Effector memory CD8-positive, alpha-beta T cell (primary cell): ENCODE measurements around the gene SLC35G6.
"Not testable (repeated sequence)": the region's sequence is repeated elsewhere in the genome, so short reads cannot be mapped to it uniquely, and the experiment has no call there.

Experiments used
- ATAC-seq: fragments of 150-1000 bp; cut with Tn5 transposase; replicated peaks from 2 replicates; pipeline ENCODE4 v1.10.0; 2021; ENCODE audit warnings: mild to moderate bottlenecking, moderate library complexity
- DNase-seq, 3 experiments: peaks; one replicate each; pipeline ENCODE4 v3.0.0; 2021
- H3K27ac Mint-ChIP-seq, 2 donors: one replicate each; pipeline ENCODE4 v1.8.0; 2022; ENCODE audit warnings: mild to moderate bottlenecking in 2 of 2, mixed read lengths in 2 of 2, moderate library complexity in 2 of 2
- H3K27me3 Mint-ChIP-seq, 2 donors: one replicate each; pipeline ENCODE4 v1.8.0; 2022; ENCODE audit warnings: mixed read lengths in 2 of 2
- H3K36me3 Mint-ChIP-seq: one replicate; pipeline ENCODE4 v1.8.0; 2022; ENCODE audit warnings: mild to moderate bottlenecking, moderate library complexity, mixed read lengths; ENCODE audit not compliant: insufficient read depth
- H3K4me1 Mint-ChIP-seq, 2 donors: one replicate each; pipeline ENCODE4 v1.8.0; 2022; ENCODE audit warnings: low read depth in 2 of 2, mixed read lengths in 2 of 2
- H3K4me3 Mint-ChIP-seq, 2 donors: one replicate each; pipeline ENCODE4 v1.8.0; 2022; ENCODE audit warnings: mild to moderate bottlenecking in 2 of 2, mixed read lengths in 2 of 2, moderate library complexity in 2 of 2
- H3K9me3 Mint-ChIP-seq, 2 donors: one replicate each; pipeline ENCODE4 v1.8.0; 2022; ENCODE audit warnings: mixed read lengths in 2 of 2

The SLC35G6 gene

DNA sequence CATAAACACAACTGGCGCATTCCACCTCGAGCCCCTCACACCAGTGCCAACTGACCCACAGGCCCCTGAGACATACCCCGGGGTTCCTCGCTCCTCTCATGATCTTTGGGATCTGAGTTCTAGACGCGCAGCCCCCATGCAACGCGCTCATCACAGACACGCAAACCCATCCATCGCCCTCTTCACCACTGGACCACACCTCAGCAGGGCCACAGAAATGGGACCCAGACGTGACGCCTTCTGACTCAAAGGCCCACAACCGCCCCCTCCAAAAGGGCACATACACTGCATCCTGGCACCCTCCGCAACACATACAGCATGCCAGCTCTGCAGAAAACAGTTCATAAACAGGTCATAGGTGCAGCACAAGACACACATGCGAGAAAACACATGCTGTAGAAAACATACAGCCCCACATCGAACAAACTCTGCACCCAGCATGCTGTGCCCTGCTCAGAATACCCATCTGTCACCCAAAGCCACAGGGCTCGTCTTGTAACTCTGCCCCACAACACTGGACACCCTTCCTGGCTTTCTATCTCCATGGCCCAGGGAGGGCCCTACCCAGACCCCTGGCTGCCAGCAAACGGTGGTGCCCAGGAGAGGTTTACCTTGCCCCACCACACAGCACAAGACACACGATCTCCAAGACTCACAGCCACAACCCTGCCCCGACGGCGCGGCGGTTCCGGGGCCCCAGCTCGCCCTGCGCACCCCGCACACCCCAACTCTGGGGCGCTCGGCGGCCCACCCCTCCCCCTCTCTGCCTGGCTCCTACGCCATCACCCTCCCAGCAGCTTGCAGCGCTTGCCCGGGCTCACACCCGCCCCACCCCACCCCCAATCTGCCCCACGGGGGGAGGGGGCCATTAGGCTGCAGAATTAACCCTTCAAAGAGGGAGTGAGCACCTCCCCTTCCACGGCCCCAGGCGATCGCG lies 2.7 kb upstream of the SLC35G6 start:
- Mint-ChIP-seq H3K4me3 (peak overlapping the region; percentile 88 to 91), H3K4me1 (peaks cover 58 to 59% of the 10 kb centered on the region in 2 donors), H3K36me3 (peaks cover 45% of the 10 kb centered on the region), H3K9me3 (no peaks in the 10 kb centered on the region), H3K27ac (peak overlapping the region; percentile 91 to 94), H3K27me3 (no peaks in the 10 kb centered on the region)
- ATAC-seq, result peak; percentile 58
- peak; percentile 73 to 77 (median 75) for DNase-seq

DNA sequence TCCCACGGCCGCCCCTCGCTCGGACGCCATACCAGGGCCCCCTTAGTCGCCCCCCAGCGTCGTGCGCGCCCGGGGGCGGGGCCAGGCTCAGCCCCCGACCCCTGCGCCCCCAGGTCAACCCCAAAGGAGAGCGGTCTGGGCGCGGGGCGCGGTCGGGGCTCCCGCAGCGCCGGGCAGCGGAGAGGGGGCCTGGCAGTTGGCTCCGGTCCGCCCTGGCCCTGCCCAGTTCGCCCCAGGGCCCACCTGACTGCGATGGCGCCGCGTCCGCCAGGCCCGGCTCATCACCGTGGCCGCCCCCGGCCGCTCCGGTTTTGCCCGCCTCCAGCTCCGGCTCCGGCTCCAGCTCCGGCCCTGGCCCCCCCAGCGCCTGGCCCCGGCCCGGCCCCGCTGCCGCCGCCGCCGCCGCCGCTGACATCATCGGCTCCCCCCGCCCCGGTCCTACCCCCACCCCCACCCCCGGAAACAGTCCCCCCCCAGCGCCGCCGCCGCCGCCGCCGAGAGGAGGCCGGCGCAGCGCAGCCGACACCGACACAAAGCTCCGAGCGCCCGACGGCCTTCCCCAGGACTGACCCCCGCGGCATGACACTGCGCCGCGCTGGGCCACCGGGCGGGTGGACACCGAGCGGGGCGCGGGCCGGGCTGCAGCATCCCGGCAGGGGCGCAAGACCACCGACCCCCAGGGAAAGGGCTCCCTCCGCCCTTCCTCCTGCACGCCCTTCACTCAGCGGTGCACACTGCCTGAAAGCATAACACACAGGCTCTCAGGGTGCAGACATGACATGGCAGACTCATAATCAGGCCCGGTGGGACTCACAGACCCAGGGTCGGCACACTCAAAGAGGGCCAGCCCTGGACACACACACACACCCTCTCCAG lies 1.8 kb upstream of the SLC35G6 start, which contains the start of gene ZBTB4:
Gene ZBTB4, minus strand, starts transcription at position 419 of the 876 bp plus-strand sequence. CDS start 12,830 bp downstream, outside the sequence.
- H3K27me3 Mint-ChIP-seq, result no peaks in the 10 kb centered on the region
- H3K27ac Mint-ChIP-seq, result peak within 1 kb of the TSS; percentile 91 to 94
- peaks cover 54% of the 10 kb centered on the region for H3K36me3 Mint-ChIP-seq
- DNase-seq (peak; percentile 60 to 67 (median 64)), ATAC-seq (peak; percentile 11)
- H3K4me3 Mint-ChIP-seq, result peak within 1 kb of the TSS; percentile 88 to 91
- H3K4me1 Mint-ChIP-seq, result peaks cover 59 to 61% of the 10 kb centered on the region in 2 donors
- H3K9me3 Mint-ChIP-seq, result no peaks in the 10 kb centered on the region

DNA sequence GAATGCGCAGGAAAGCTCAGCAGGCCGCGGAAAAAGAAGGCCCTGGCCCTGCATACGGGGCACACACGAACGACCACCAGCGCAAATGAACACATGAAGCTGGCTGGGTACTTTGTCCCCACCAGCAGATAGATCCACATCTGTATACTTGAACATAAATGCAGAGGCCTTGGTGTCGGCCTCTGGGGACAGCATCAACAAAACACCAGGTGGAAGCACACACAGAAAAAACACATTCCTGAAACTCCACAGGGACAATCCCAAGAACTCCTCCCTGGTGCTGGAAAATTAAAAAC lies 1.2 kb upstream of the SLC35G6 start:
- H3K4me3 Mint-ChIP-seq, result peak overlapping the region; percentile 88 to 91
- H3K27me3 Mint-ChIP-seq, result no peaks in the 10 kb centered on the region
- H3K36me3 Mint-ChIP-seq, result peaks cover 54% of the 10 kb centered on the region
- ATAC-seq, result no peak
- no peaks in the 10 kb centered on the region for H3K9me3 Mint-ChIP-seq
- DNase-seq, result no peak
- peak overlapping the region; percentile 84 to 94 for H3K27ac Mint-ChIP-seq
- H3K4me1 Mint-ChIP-seq, result peaks cover 63 to 66% of the 10 kb centered on the region in 2 donors

DNA sequence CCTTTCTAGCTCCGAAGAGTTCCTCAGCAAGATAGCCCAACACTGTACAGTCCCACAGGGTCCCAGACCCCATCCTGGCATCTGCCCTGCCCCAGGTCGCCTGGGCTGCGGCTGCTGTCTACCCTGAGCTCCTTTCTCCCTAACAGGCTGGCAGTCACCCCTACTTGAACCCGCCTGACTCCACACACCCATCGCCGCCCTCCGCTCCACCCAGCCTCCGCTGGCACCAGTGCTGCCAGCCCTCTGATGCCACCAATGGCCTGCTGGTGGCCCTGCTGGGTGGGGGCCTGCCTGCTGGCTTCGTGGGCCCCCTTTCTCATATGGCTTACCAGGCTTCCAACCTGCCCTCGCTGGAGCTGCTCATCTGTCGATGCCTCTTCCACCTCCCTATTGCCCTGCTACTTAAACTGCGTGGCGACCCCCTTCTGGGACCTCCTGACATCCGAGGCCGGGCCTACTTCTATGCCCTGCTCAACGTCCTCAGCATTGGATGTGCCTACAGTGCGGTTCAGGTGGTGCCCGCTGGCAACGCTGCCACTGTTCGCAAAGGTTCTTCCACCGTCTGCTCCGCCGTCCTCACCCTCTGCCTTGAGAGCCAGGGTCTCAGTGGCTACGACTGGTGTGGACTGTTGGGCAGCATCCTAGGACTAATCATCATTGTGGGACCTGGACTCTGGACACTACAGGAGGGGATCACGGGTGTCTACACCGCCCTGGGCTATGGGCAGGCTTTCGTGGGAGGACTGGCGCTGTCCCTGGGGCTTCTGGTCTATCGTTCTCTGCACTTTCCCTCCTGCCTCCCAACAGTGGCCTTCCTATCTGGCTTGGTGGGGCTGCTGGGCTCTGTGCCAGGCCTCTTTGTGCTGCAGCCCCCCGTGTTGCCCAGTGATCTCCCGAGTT lies 846 bp downstream of the SLC35G6 start:
- peaks cover 62 to 65% of the 10 kb centered on the region in 2 donors for H3K4me1 Mint-ChIP-seq
- not testable (repeated sequence) for H3K27me3 Mint-ChIP-seq

DNA sequence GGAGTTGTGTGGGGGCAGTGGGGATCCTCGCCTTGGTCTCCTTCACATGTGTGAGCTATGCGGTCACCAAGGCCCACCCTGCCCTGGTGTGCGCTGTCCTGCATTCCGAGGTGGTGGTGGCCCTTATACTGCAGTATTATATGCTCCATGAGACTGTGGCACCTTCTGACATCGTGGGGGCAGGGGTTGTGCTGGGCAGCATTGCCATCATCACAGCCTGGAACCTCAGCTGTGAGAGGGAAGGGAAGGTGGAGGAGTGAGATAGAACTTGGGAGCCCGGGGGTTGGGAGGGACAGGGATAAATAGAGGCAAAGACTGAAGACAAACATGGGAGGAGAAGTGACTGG lies 1.5 kb downstream of the SLC35G6 start:
- ATAC-seq, H3K9me3 Mint-ChIP-seq, H3K27me3 Mint-ChIP-seq, DNase-seq: not testable (repeated sequence)
- H3K27ac Mint-ChIP-seq, result peak overlapping the region; percentile 100
- peaks cover 70% of the 10 kb centered on the region for H3K36me3 Mint-ChIP-seq
- peak overlapping the region; percentile 99 for H3K4me3 Mint-ChIP-seq
- H3K4me1 Mint-ChIP-seq, result peaks cover 62 to 65% of the 10 kb centered on the region in 2 donors

More for the DNA sequence above, 846 bp downstream of the SLC35G6 start:
- H3K27ac Mint-ChIP-seq, result peak overlapping the region; percentile 100
- ATAC-seq, DNase-seq, H3K9me3 Mint-ChIP-seq: not testable (repeated sequence)
- peak overlapping the region; percentile 99 for H3K4me3 Mint-ChIP-seq
- peaks cover 65% of the 10 kb centered on the region for H3K36me3 Mint-ChIP-seq

DNA sequence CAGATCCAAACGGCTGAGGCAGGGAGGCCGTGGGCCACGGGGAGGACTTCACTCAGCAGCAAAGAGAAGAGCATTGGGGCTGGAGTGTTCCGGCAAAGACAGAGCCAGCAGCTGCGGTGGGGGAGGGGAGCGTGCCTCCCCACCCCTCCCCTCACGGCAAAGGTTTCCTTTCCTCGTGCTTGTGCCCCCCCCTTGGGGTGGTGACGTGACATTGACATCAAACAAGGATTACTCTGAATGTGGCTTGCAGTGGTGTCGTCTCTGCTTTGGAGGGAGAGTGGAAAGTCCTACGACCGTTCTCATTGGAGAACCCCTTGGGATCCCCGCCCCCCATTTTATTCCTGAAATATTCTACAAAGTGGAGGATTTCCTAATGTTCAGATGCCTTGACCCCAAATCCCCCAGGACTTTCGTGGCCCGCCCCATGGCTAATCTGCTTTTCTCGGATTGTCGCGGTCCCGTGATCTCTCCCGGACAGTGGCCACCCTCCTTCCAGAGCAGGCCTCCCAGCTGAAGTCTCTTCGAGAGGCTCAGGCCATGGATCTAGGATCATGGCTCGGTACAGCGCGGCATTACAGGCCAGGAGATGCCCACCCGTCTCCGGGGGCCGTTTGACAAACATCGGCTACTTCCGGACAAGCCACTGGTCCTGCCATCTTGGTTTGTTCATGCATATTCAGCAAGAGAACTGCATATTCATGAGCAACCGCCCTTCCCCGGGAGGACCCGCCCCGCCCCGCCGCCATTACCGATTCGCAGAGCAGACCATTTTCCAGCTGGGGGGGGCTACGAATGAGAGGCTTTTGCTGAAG lies 2.2 kb downstream of the SLC35G6 start:
- DNase-seq, result peak; percentile 90 to 94 (median 93)

DNA sequence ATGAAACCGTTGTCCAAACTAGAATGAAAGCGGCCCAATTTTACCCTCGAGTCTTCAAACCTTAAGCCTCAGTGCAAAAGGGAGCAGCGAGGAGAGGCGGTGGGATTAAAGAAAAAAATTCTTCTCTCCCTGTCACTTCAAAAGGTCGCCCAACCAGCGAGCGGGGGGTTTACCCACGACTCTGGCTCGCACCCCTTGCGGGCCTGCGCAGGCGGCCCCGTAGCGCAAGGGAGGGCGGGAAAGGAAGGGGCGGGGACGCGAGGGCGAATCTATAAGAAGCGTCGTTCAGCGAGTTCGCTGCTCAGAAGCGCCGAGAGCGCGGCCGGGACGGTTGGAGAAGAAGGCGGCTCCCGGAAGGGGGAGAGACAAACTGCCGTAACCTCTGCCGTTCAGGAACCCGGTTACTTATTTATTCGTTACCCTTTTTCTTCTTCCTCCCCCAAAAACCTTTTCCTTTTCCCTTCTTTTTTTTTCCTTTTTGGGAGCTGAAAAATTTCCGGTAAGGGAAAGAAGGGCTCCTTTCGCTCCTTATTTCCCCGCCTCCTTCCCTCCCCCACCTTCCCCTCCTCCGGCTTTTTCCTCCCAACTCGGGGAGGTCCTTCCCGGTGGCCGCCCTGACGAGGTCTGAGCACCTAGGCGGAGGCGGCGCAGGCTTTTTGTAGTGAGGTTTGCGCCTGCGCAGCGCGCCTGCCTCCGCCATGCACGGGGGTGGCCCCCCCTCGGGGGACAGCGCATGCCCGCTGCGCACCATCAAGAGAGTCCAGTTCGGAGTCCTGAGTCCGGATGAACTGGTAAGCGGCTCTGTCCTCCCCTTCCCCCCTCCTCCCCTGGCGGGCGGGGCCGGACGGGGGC lies 3.0 kb downstream of the SLC35G6 start, which contains the start of gene POLR2A:
Gene POLR2A, plus strand, starts transcription at position 300 of the 852 bp plus-strand sequence.
- H3K9me3 Mint-ChIP-seq, result no peaks in the 10 kb centered on the region
- peaks cover 61 to 63% of the 10 kb centered on the region in 2 donors for H3K4me1 Mint-ChIP-seq
- H3K27me3 Mint-ChIP-seq, result no peaks in the 10 kb centered on the region
- H3K36me3 Mint-ChIP-seq, result peaks cover 68% of the 10 kb centered on the region
- ATAC-seq (peak; percentile 66), DNase-seq (peak; percentile 98 to 99 (median 99))
- peak within 1 kb of the TSS; percentile 100 for H3K27ac Mint-ChIP-seq
- H3K4me3 Mint-ChIP-seq, result peak within 1 kb of the TSS; percentile 99

More for the DNA sequence above, 2.2 kb downstream of the SLC35G6 start:
- Mint-ChIP-seq H3K4me1 (peaks cover 58 to 60% of the 10 kb centered on the region in 2 donors), H3K27me3 (no peaks in the 10 kb centered on the region), H3K4me3 (peak overlapping the region; percentile 99), H3K27ac (peak overlapping the region; percentile 100), H3K36me3 (peaks cover 71% of the 10 kb centered on the region), H3K9me3 (no peaks in the 10 kb centered on the region)
- peak; percentile 60 for ATAC-seq

DNA sequence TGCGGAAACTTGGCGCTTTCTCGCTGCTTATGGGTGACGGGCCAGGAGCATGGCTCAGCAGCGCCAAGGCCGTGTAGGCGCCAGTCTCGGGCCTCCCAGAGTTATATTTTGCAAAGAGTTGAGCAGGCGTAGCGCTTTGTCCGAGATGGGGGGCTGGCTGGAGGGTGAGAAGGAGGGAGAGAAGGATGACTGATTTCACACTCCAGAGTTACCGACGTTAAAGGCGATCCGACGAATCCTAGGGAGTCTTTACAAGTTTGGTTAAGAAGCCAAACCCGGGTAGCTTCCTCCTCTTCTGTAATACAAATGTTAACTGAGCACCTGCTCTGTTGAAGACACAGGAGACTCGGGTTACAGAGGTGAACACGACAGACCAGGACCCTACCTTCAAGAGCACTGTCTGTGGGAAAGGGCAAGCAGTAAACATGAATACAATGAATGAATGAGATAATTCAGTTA lies 3.7 kb downstream of the SLC35G6 start:
- H3K4me3 Mint-ChIP-seq, result peak overlapping the region; percentile 99
- H3K9me3 Mint-ChIP-seq, result no peaks in the 10 kb centered on the region
- H3K27me3 Mint-ChIP-seq, result no peaks in the 10 kb centered on the region
- H3K27ac Mint-ChIP-seq, result peak overlapping the region; percentile 100
- ATAC-seq (no peak), DNase-seq (no peak)
- peaks cover 69% of the 10 kb centered on the region for H3K36me3 Mint-ChIP-seq
- H3K4me1 Mint-ChIP-seq, result peaks cover 65 to 66% of the 10 kb centered on the region in 2 donors

DNA sequence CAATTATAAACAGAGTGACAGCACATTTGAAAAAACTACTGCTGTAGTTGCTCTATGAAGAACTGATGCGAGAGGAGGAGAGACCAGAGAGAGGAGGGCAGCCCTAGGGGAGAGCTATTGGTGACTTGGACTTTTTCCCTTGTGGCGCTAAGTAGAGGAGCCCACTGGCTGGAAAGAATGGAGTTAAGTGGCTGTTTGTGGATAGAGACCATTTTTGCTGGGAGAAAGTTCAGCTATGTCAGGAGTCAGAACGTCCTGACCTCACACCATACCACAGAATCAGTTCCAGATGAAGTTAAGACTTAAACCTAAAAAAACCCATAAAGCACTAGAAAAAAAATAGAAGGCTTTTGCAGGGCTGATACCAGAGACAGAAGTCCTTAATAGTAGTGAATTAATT lies 4.9 kb downstream of the SLC35G6 start:
- no peaks in the 10 kb centered on the region for H3K9me3 Mint-ChIP-seq
- ATAC-seq, result no peak
- peak overlapping the region; percentile 100 for H3K27ac Mint-ChIP-seq
- peaks cover 67 to 69% of the 10 kb centered on the region in 2 donors for H3K4me1 Mint-ChIP-seq
- H3K4me3 Mint-ChIP-seq, result peak overlapping the region; percentile 99
- H3K27me3 Mint-ChIP-seq, result no peaks in the 10 kb centered on the region
- H3K36me3 Mint-ChIP-seq, result peaks cover 72% of the 10 kb centered on the region
- DNase-seq, result no peak

DNA sequence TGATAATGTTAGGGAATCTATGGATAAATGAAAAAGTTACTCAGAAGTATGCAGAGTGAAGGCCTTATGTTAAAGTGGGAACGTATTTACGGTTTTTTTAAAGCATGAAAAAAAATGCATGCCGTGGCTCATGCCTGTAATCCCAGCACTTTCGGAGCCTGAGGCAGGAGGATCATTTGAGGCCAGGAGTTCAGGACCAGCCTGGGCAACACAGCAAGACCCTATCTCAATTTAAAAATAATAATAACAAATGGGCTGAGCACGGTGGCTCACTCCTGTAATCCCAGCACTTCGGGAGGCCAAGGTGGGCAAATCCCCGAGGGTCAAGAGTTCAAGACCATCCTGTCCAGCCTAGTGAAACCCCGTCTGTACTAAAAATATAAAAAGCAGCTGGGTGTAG lies 8.9 kb downstream of the SLC35G6 start:
- Mint-ChIP-seq H3K27ac (no peak overlapping the region), H3K36me3 (peaks cover 79% of the 10 kb centered on the region), H3K4me1 (peaks cover 57 to 73% of the 10 kb centered on the region in 2 donors), H3K27me3 (no peaks in the 10 kb centered on the region), H3K4me3 (no peak overlapping the region), H3K9me3 (no peaks in the 10 kb centered on the region)
- ATAC-seq, result no peak
- no peak for DNase-seq

DNA sequence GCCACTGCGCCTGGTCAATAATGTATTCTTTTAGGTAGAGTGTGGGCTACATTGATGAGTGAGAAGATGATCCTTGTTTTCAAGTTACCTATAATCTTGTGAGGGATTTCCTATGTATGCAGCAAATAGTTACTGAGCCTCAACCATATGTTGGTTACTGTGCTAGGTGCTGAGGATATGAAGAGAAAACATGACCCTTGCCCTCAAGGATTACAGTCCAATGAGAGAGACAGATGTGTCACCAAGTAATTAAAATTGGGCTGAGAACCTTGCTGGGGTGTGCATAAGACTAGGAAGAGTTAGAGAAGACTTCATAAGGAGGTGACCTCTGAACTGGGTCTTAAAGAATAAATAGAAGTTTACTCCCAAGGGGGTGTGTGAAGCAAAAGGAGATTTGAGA lies 10.3 kb downstream of the SLC35G6 start:
- ATAC-seq (no peak), DNase-seq (no peak)
- H3K27ac Mint-ChIP-seq, result peak overlapping the region in 1 of 2 donors; percentile 47
- H3K36me3 Mint-ChIP-seq, result peaks cover 81% of the 10 kb centered on the region
- no peaks in the 10 kb centered on the region for H3K9me3 Mint-ChIP-seq
- H3K4me1 Mint-ChIP-seq, result peaks cover 50 to 67% of the 10 kb centered on the region in 2 donors
- H3K4me3 Mint-ChIP-seq, result peak overlapping the region in 1 of 2 donors; percentile 14
- no peaks in the 10 kb centered on the region for H3K27me3 Mint-ChIP-seq
